B cell (primary cell): ENCODE measurements around the gene SLC1A5. TPM values are rescaled to one million over a fixed set of nuclear protein-coding genes. Genes with fewer than 3 reads are reported as not detected.

Experiments used
- ATAC-seq: fragments of 200-7000 bp; cut with Tn5 transposase; one replicate; pipeline ENCODE4 v1.10.0; 2021; ENCODE audit warnings: low read depth, mild to moderate bottlenecking, moderate number of reproducible peaks, moderate library complexity
- CTCF ChIA-PET: fragments of 350-600 bp; sonication (Branson Sonifier 250); formaldehyde crosslinking; loops from one replicate; lab custom pipeline; 2021; ENCODE audit warnings: antibody characterized with exemption, inconsistent platforms; lab: Charles Lee
- POLR2A ChIA-PET: fragments of 350-600 bp; sonication (Branson Sonifier 250); formaldehyde crosslinking; loops from one replicate; lab custom pipeline; 2021; ENCODE audit warnings: antibody characterized with exemption; lab: Charles Lee
- DNase-seq: peaks from one replicate; pipeline ENCODE4 v3.0.0; 2013
- H2AFZ ChIP-seq: 2 replicates; pipeline ENCODE4 v1.6.1; 2012; ENCODE audit warnings: mild to moderate bottlenecking, low read depth, low read length; ENCODE audit not compliant: insufficient read depth, poor library complexity, severe bottlenecking
- H3K27ac ChIP-seq, 2 donors: 1 replicate in 1 of 2; 2 replicates in 1 of 2; pipeline ENCODE4 v1.5.1; 2012 to 2013; ENCODE audit warnings: low read length in 2 of 2, mild to moderate bottlenecking in 2 of 2, moderate library complexity in 1 of 2
- H3K27me3 ChIP-seq, 4 experiments: fragments of 200-600 bp in 1 of 4; sonication (generic) in 1 of 4; replicated peaks in 1 of 4; 1 replicate in 2 of 4; 2 replicates in 2 of 4; pipeline versions ENCODE4 v1.6.1 to v1.7.0; 2013 to 2016; ENCODE audit warnings: low read length in 3 of 4, mild to moderate bottlenecking in 2 of 4, mixed read lengths in 1 of 4, moderate library complexity in 1 of 4; ENCODE audit not compliant: insufficient read depth in 4 of 4, control insufficient read depth in 3 of 4; ENCODE audit errors: control extremely low read depth in 1 of 4
- H3K36me3 ChIP-seq, 2 experiments: replicated peaks in 1 of 2; 1 replicate in 1 of 2; 2 replicates in 1 of 2; pipeline versions ENCODE4 v1.6.1 to v1.7.1; 2013; ENCODE audit warnings: low read length in 1 of 2; ENCODE audit not compliant: insufficient read depth in 2 of 2, control insufficient read depth in 1 of 2; ENCODE audit errors: control extremely low read depth in 1 of 2, extremely low read depth in 1 of 2
- H3K4me1 ChIP-seq, 2 donors: fragments of 200-600 bp in 1 of 2; sonication (generic) in 1 of 2; 1 replicate in 1 of 2; 2 replicates in 1 of 2; pipeline versions ENCODE4 v1.5.1 to v1.6.1; 2013 to 2017; ENCODE audit warnings: low read length in 2 of 2; ENCODE audit not compliant: control insufficient read depth in 2 of 2, insufficient read depth in 2 of 2
- H3K4me2 ChIP-seq: replicated peaks from 2 replicates; pipeline ENCODE3; 2012; ENCODE audit warnings: mild to moderate bottlenecking, low read depth, low read length; ENCODE audit not compliant: poor library complexity, severe bottlenecking
- H3K4me3 ChIP-seq, 5 experiments: fragments of 200-600 bp in 1 of 5; sonication (generic) in 1 of 5; 1 replicate in 3 of 5; 2 replicates in 2 of 5; pipeline versions ENCODE4 v1.5.1 to v1.7.0; 2011 to 2016; ENCODE audit warnings: low read length in 4 of 5, mild to moderate bottlenecking in 4 of 5, low read depth in 2 of 5, control low read depth in 1 of 5, moderate library complexity in 1 of 5; ENCODE audit not compliant: insufficient read depth in 1 of 5; ENCODE audit errors: control extremely low read depth in 1 of 5, extremely low read depth in 1 of 5
- H3K79me2 ChIP-seq: fragments of 200-600 bp; sonication (generic); one replicate; pipeline ENCODE4 v1.6.0; 2016; ENCODE audit warnings: low read length; ENCODE audit not compliant: control insufficient read depth, insufficient read depth
- H3K9ac ChIP-seq: fragments of 200-600 bp; sonication (generic); 2 replicates; pipeline ENCODE4 v1.6.1; 2017; ENCODE audit warnings: mild to moderate bottlenecking, low read length, moderate library complexity
- H3K9me3 ChIP-seq, 3 donors: one replicate each; pipeline versions ENCODE4 v1.6.1 to v1.7.1; 2013; ENCODE audit warnings: low read length in 2 of 3; ENCODE audit not compliant: control insufficient read depth in 2 of 3, insufficient read depth in 1 of 3; ENCODE audit errors: control extremely low read depth in 1 of 3
- H4K20me1 ChIP-seq: 2 replicates; pipeline ENCODE4 v1.6.0; 2012; ENCODE audit warnings: mild to moderate bottlenecking, low read length; ENCODE audit not compliant: insufficient read depth, control insufficient read depth, poor library complexity, severe bottlenecking
- H3K27ac Mint-ChIP-seq: one replicate; pipeline ENCODE4 v1.8.0; 2021; ENCODE audit warnings: mixed read lengths
- H3K27me3 Mint-ChIP-seq: one replicate; pipeline ENCODE4 v1.8.0; 2021; ENCODE audit warnings: mixed read lengths
- H3K4me1 Mint-ChIP-seq: one replicate; pipeline ENCODE4 v1.8.0; 2021; ENCODE audit warnings: mixed read lengths
- H3K4me3 Mint-ChIP-seq: one replicate; pipeline ENCODE4 v1.8.0; 2021; ENCODE audit warnings: mixed read lengths
- H3K9me3 Mint-ChIP-seq: one replicate; pipeline ENCODE4 v1.8.0; 2022; ENCODE audit warnings: mixed read lengths; ENCODE audit not compliant: insufficient read depth
- CTCF ChIP-seq: fragments of 200-600 bp; IDR thresholded peaks from one replicate; pipeline ENCODE4 v1.8.0; 2022; ENCODE audit warnings: antibody characterized with exemption, mild to moderate bottlenecking
- EZH2 ChIP-seq: IDR thresholded peaks from 2 replicates; pipeline ENCODE4 v1.6.1; 2012; ENCODE audit warnings: borderline replicate concordance, low read depth, mild to moderate bottlenecking, moderate library complexity, low read length; ENCODE audit not compliant: insufficient read depth, poor library complexity, severe bottlenecking
- WGBS: methylation state at CpG from one replicate; pipeline ENCODE4 v1.1.5; 2013; ENCODE audit warnings: missing lambda C conversion rate; ENCODE audit not compliant: insufficient coverage; 5-methylcytosine and 5-hydroxymethylcytosine counted together
- intact Hi-C: fragments of 100-400 bp; cut with micrococcal nuclease; formaldehyde crosslinking; loops from one replicate; pipeline ENCODE4 v1.10.0; 2022
- polyA plus RNA-seq: library from polyadenylated mRNA; depleted of rRNA; stranded (reverse); fragments of >200 nt; gene quantifications from 2 replicates; pipeline ENCODE4 v1.2.3, GENCODE V29; 2012
- total RNA-seq, 2 donors: library from RNA; stranded (reverse); fragments of 120-200 nt in 1 of 2; gene quantifications; 1 replicate in 1 of 2; 2 replicates in 1 of 2; pipeline versions ENCODE4 v1.2.3 to v1.2.4, GENCODE V29; 2013 to 2022

The SLC1A5 gene
- total and polyA plus RNA-seq, 2 donors (not counting 1 experiment from before 2014, with no cell fraction given), result 19.0 to 37.3 TPM

GRCh38 chr19:46745030-46745429 is 43.4 kb downstream of the SLC1A5 start:
- peak overlapping the region; percentile 93 for H3K4me3 Mint-ChIP-seq
- H3K4me3 ChIP-seq, result peak overlapping the region; percentile 51 to 87 (median 84)
- no peaks in the 10 kb centered on the region for H3K27me3 ChIP-seq
- peaks cover 15 to 43% of the 10 kb centered on the region in 2 donors for H3K4me1 ChIP-seq
- peaks cover 52% of the 10 kb centered on the region for H3K4me1 Mint-ChIP-seq
- peak overlapping the region; percentile 83 for H3K9ac ChIP-seq
- WGBS, result 39% methylated on average over 8 of the region's 8 CpGs
- DNase-seq, result no peak
- peaks cover 0 to 12% of the 10 kb centered on the region in 2 experiments for H3K36me3 ChIP-seq
- no peak for ATAC-seq
- intact Hi-C loops, result loop anchor here (5.0 kb wide), 1 partner anchor 42 kb away; the partner anchor contains the start of gene SLC1A5
- peak overlapping the region; percentile 84 for H3K27ac Mint-ChIP-seq
- peak overlapping the region; percentile 97 for H3K4me2 ChIP-seq
- peaks cover 69% of the 10 kb centered on the region for H3K79me2 ChIP-seq
- ChIA-PET POLR2A (interaction anchor here (0.9 kb wide), 1 partner anchor 10 kb away, joined by 3 read pairs; no protein-coding TSS in a partner anchor), CTCF (interaction anchor here (0.5 to 1.8 kb wide), 8 partner anchors 9 to 334 kb away, joined by 3 to 13 read pairs (median 3); no protein-coding TSS in a partner anchor)
- H3K9me3 ChIP-seq, result no peaks in the 10 kb centered on the region
- TF ChIP-seq CTCF (no peak), EZH2 (no peak)
- H3K27me3 Mint-ChIP-seq, result no peaks in the 10 kb centered on the region
- no peaks in the 10 kb centered on the region for H3K9me3 Mint-ChIP-seq
- peaks cover 65% of the 10 kb centered on the region for H4K20me1 ChIP-seq
- H3K27ac ChIP-seq, result peak overlapping the region in 1 of 2 donors; percentile 77
- peak overlapping the region; percentile 94 for H2AFZ ChIP-seq

GRCh38 chr19:46744005-46744691 is 44.2 kb downstream of the SLC1A5 start:
- Histone ChIP-seq H3K4me3 (no peak overlapping the region), H3K36me3 (peaks cover 0 to 18% of the 10 kb centered on the region in 2 experiments), H3K4me2 (no peak overlapping the region), H3K9ac (no peak overlapping the region), H3K27ac (no peak overlapping the region), H2AFZ (no peak overlapping the region), H3K4me1 (peaks cover 15 to 43% of the 10 kb centered on the region in 2 donors), H3K27me3 (no peaks in the 10 kb centered on the region), H4K20me1 (peaks cover 73% of the 10 kb centered on the region), H3K79me2 (peaks cover 78% of the 10 kb centered on the region), H3K9me3 (no peaks in the 10 kb centered on the region)
- H3K27ac Mint-ChIP-seq, result peak overlapping the region; percentile 80
- no peak for TF ChIP-seq CTCF
- 90% methylated on average over 2 of the region's 12 CpGs for WGBS
- no peak for DNase-seq
- no peaks in the 10 kb centered on the region for H3K27me3 Mint-ChIP-seq
- ATAC-seq, result no peak
- ChIA-PET CTCF (interaction anchor here (0.6 to 2.1 kb wide), 10 partner anchors 9 to 881 kb away, joined by 3 to 13 read pairs (median 3); no protein-coding TSS in a partner anchor), POLR2A (interaction anchor here (0.7 kb wide), 1 partner anchor 103 kb away, joined by 3 read pairs; no protein-coding TSS in a partner anchor)
- no peaks in the 10 kb centered on the region for H3K9me3 Mint-ChIP-seq
- H3K4me3 Mint-ChIP-seq, result peak overlapping the region; percentile 93
- intact Hi-C loops, result no loop called here
- peaks cover 56% of the 10 kb centered on the region for H3K4me1 Mint-ChIP-seq
